Medulla oblongata (tissue), 1 donor: Measurements from ENCODE around the gene SARNP.
"Not testable (repeated sequence)": the region's sequence is repeated elsewhere in the genome, so short reads cannot be mapped to it uniquely, and the experiment has no call there.

Source experiments
- DNase-seq: peaks from one replicate; pipeline ENCODE4 v3.0.0-alpha.2; 2015; ENCODE audit errors: extremely low spot score

The SARNP gene

GRCh38 chr12:55817345-55818139, at the start of gene SARNP, which contains the start of gene ORMDL2:
Gene SARNP, minus strand, starts transcription at chr12:55817724. Its CDS starts 23 bp downstream, at chr12:55817701.
Gene ORMDL2, plus strand, starts transcription at chr12:55818041. Its CDS starts 959 bp downstream, at chr12:55819000.
- DNase-seq, result peak; percentile 100

GRCh38 chr12:55866454-55867004, 49.0 kb upstream of the SARNP start:
- not testable (repeated sequence) for DNase-seq

GRCh38 chr12:55865327-55865726, 47.8 kb upstream of the SARNP start:
- no peak for DNase-seq

- not testable (repeated sequence) for DNase-seq
Observed at GRCh38 chr12:55862931-55863330, 45.4 kb upstream of the SARNP start.

- DNase-seq, result no peak
Observed at GRCh38 chr12:55862286-55862685, 44.8 kb upstream of the SARNP start.

GRCh38 chr12:55861871-55862270, 44.3 kb upstream of the SARNP start:
- DNase-seq, result no peak

- DNase-seq, result no peak
Observed at GRCh38 chr12:55861396-55861795, 43.9 kb upstream of the SARNP start.

- no peak for DNase-seq
Observed at GRCh38 chr12:55852740-55853139, 35.2 kb upstream of the SARNP start.

GRCh38 chr12:55850893-55851292, 33.4 kb upstream of the SARNP start:
- no peak for DNase-seq

GRCh38 chr12:55850401-55850800, 32.9 kb upstream of the SARNP start:
- DNase-seq, result no peak

- DNase-seq, result no peak
Observed at GRCh38 chr12:55849616-55850343, 32.3 kb upstream of the SARNP start.

- DNase-seq, result peak; percentile 49
Observed at GRCh38 chr12:55847603-55848291, 30.2 kb upstream of the SARNP start.

- DNase-seq, result no peak
Observed at GRCh38 chr12:55847033-55847432, 29.5 kb upstream of the SARNP start.

GRCh38 chr12:55845785-55846496, 28.4 kb upstream of the SARNP start:
- DNase-seq, result no peak

GRCh38 chr12:55845361-55845760, 27.8 kb upstream of the SARNP start:
- no peak for DNase-seq

- no peak for DNase-seq
Observed at GRCh38 chr12:55844961-55845360, 27.4 kb upstream of the SARNP start.

GRCh38 chr12:55843431-55843830, 25.9 kb upstream of the SARNP start:
- no peak for DNase-seq

- no peak for DNase-seq
Observed at GRCh38 chr12:55842681-55843429, 25.3 kb upstream of the SARNP start, which contains the start of gene MMP19. Gene MMP19, minus strand, starts transcription at chr12:55842936. Its CDS starts 106 bp downstream, at chr12:55842830.

GRCh38 chr12:55840581-55841351, 23.2 kb upstream of the SARNP start:
- DNase-seq, result no peak
